HG03135 (cell line): Measurements from ENCODE around the gene RGS8.
A peak's percentile ranks its signal among the peaks of the same experiment; 100 is the strongest.
"Not testable (repeated sequence)": the region's sequence is repeated elsewhere in the genome, so short reads cannot be mapped to it uniquely, and the experiment has no call there.

Experiments
- ATAC-seq: cut with Tn5 transposase; IDR thresholded peaks from one replicate; pipeline ENCODE4 v1.9.1; 2021; ENCODE audit warnings: mild to moderate bottlenecking, moderate library complexity; ENCODE audit not compliant: unreplicated experiment

The RGS8 gene

DNA sequence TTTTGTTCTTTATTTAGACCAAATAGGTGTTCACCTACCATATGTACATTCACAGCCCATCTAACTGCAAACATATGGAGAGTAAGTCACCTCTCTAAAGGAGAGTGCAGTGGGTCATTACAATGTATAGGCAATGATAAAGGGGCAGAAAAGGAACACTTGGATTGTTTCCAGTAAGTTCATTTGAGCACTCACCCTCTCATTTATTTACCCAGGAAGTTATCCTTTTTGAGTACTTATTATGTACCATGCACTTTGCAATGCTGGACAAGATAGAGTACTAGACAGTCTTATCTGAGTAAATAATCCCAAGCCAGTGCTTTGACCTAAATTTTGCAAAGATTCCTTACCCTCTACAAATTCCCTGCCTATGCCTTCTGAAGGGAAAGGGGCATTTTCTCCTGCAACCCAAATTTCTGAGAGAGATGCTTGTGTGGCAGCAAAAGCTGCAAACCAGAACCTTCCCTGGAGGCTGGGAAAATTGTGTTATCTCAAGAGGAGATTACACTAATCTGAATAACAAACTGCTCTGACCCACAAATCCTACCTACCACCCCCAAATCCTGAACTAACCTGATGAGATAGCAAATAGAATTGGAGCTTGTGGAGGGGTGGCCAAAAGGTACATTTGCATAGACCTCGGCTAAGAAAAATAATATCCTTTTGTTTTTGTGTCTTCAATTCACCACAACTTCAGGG, 18.6 kb upstream of the RGS8 start:
- ATAC-seq = no peak

DNA sequence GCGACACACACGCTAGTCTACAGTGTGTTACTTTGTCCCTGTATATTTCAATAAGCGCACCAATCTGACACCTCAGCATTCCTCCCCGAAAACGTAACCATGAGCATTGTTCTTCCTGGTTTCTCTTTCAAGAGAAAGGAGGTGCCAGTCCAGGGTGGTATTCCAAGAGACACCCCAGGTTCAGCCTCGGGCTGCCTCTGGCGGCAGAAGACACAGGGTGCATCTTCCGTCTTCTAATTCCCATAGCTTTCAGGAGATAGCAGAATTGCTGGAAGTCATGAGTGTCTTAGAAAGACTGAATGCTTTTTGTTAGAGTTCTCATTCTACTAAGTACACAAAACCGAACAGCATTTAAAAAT, 15.9 kb upstream of the RGS8 start:
- ATAC-seq = no peak

DNA sequence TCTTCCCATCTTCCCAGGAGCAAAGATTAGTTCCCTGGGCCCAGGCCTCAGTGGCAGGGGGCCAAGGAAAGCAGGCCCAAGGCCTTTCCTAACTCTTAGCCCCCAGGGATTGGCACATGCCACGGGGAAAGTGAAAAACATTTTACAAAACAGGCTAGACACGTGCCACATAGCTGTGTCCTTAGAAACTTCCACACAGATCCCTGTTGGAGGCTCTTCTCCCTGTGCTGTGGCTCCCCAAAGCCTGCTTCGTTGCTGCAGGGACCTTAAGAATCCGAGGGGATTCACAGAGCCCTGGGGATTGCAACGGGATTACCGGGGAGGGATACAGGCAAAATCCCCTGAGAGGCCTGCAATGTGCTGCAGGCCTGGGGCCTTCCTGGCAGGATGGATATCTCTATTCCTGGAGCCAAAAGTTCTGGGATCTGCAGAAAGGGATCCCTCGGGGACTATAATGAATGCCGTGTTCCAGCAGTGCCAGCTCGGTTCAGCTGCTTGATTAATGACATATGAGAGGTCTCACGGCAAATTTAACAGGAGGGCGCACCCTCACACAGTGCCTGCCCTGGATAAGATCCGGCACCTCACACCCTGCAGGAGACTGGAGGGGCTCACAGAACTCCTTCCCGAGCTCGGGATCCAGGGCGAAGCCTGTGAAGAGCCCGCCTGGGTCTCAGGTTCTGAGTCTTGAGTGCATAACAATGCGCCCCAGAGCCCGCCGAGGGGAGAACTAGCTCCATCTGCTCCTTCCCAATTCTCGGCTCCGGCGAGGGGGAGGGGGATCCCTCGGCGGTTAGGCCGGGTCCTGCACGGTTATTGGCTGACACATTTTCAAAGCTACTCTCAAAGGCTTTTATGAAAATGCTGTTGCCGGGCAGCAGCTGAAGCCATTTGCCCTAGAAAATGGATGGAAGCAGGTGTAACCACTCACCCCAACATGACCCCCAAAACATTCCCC, 15.3 kb upstream of the RGS8 start:
- no peak for ATAC-seq

DNA sequence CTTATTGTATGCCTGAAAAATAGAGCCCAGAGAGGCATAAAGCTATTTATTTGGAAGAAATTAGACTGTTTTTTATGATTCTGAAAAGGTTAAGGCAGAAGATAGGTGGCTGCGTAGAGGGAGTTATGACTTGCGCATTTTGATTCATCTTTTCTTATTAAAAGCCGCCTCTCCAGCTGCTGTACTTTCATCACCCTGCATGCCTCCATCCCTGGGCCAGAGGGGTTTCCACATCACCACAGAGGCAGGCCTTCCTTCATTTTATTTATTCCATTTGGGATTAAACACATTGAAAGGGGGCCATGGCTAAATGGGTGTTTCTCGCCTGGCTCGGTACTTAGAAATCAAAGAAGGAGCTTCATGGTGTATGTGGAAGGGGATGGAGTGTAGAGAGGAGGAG, 14.6 kb upstream of the RGS8 start:
- no peak for ATAC-seq

DNA sequence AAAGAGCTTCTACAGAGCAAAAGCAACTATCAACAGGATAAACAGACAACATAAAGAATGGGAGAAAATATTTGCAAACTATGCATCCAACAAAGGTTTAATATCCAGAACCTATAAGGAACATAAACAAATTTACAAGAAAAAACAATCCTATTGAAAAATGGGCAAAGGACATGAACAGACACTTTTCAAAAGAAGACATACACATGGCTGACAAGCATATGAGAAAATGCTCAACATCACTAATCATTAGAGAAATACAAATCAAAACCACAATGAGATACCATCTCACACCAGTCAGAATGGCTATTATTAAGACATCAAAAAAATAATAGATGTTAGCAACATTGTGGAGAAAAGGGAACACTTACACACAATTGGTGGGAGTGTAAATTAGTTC, 8.8 kb upstream of the RGS8 start:
- ATAC-seq = not testable (repeated sequence)

DNA sequence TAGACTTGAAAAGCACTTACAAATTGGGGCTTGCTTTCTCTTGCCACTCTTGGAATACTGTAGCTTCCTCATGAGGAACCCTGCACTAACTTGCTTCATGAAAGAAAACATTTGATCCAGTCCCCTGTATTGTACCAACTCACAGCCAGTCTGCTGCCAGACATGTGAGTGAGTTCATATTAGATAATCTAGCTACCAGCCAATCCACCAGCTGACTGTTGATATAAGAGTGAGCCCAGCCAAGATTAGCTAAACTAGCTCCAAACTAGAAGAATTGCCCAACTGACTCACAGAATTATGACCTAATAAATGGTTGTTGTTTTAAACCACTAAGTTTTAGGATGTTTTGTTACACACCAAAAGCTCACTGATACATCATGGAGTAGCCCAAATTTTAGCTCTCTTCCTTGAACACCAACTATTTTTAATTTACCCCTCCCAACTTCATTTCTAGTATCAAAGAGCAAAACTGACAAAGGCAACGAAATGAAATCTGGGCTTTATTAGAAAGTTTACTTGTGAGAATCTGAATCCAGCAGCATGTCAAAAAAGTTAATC, 6.6 kb upstream of the RGS8 start:
- ATAC-seq = no peak

DNA sequence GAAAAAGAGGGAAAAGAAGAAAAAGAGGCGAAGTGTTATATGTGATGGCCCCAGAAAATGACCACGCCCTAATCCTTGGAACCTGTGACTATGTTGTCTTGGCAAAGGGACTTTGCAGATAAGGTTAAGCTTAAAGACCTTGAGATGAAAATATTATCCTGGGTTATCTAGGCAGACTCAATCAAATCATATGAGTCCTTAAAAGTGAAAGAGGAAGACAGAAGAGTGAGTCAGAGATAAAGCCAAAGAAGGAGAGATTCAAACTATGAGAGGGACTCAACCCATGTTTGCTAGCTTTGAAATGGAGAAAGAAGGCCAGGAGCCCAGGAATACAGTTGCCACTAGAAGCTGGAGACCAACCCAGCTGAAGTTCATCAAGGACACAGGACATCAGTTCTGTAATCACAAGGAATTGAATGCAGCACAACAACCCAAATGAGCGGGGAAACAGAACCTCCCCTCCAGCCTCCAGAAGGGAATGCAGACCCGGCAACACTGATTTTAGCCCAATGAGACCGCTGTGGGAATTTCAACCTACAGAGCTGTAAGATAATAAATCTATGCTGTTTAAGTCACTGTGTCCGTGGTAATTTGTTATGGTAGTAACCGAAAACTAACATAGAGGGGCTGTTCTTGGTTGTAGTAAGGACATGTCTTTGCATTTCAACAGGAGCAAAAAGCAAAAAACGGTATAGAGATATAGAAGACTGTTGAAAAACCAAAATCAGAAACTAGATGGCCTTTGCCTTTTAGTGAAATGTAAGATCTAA, 4.2 kb upstream of the RGS8 start:
- no peak for ATAC-seq

DNA sequence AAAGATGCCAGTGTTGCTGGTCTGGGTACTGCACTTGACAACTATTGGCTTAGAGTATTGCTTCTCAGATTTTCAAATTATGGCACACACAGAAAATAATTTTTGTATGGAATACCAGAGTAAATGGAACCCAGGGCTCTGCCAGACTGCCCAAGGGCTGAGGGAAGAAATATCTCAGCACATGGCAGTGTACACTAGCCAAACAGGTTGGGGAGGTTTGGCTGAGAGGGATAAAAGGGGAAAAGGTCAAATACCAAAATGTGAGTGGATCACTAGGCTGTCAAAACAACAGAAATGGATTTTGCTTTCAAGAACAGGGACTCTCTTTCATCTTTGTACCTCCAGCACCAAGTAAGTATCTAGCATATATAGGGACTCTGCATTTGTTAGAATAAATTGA, 3.0 kb upstream of the RGS8 start:
- no peak for ATAC-seq

DNA sequence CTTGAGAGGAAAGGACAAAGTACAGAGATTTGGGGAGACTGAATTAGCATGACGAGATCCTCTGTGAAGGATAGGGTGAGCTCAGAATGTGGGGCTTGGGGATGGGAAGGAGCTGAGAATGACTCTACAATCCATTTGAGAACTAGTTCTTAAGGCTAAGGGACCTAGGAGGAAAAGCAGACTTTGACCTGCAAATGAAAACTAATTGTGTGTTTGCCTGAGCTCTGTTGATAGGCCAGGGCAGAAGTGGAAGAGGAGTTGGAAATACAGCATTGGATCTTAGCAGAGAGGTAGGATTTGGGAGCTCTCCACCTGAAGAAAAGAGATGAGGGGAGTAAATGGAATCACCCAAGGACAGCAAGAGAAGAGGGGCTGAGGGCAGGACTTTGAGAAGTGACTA, 2.1 kb upstream of the RGS8 start:
- ATAC-seq = no peak

DNA sequence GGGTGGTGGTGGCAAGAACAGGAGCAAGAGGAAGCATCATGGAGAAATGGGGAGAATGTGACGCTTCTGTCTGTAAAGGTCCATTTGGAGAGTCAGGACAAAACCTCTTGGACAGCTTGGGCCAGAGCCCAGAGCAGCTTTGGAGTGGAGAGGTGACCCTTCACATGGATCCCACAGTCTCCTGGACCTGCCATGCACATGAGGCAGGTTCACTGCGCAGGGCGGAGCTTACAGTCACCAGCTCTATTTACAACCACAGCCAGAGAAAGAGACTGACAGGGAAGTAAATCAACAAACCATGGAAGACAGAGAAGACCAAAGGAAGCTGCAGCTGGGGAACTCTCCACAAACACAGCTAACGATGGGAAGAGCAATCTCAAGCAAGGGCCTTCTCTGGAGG, 828 bp upstream of the RGS8 start:
- ATAC-seq = no peak

DNA sequence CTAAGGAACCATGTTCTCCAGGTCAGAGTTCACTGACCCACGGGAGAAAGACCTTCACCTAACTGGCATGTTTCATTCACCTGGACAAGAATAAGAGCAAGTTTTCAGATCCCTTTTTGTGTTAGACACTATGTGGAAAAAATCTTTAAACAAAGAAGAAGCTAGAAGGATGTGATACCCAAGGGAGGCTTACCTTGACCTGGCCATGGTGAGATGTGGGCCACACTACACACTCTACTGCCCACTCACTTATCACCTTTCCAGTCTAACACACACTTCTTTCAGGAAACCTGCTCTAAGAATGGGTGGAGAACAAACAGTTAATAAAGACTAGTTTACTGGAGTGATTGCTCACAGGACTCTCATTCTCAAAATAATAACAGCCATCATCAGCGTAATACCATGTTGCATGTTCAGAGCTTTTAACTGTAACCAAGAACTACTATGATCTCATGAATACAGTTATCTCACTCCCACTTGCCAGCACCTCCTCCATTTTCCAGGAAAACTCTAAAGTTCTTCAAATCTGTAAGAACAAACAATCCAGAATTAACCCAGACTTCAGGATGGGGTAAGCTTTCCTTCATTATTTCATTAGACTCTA, 1.4 kb downstream of the RGS8 start:
- ATAC-seq = no peak

DNA sequence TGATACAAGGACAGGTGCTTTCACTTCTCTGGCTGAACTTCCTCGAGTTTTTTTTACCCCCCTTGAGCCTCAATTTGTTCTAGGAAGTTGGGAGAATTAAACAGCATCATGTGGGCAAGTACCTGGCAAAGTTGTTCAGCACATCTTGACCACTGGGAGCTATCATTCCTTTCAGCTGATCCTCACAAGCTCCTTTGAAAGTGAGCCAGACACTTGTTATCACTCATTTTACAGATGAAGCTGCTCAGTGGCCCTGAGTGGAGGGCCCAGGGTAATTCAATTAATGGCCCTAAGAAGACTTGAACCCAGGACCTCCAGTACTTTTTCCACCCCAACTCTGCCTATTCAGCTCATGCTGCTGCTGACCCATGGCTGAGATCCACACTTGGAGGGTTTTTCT, 2.0 kb downstream of the RGS8 start:
- ATAC-seq = no peak

DNA sequence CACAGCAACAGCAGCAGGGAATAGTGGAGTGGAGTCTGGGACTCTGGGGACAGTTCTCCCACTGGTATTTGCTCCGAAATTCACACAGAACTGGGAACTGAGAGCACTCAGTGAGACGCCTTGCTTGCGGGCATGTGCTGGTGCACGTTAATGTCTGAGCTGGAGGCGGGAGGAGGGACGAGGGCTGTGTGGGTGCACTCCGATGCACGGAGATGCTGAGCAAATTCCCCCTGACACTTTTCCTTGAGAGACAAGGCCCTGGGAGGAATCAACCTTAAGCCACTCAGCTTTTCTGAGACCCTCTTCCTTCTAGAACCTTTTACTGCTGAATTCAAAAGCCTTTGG, 2.8 kb downstream of the RGS8 start:
- ATAC-seq = no peak

DNA sequence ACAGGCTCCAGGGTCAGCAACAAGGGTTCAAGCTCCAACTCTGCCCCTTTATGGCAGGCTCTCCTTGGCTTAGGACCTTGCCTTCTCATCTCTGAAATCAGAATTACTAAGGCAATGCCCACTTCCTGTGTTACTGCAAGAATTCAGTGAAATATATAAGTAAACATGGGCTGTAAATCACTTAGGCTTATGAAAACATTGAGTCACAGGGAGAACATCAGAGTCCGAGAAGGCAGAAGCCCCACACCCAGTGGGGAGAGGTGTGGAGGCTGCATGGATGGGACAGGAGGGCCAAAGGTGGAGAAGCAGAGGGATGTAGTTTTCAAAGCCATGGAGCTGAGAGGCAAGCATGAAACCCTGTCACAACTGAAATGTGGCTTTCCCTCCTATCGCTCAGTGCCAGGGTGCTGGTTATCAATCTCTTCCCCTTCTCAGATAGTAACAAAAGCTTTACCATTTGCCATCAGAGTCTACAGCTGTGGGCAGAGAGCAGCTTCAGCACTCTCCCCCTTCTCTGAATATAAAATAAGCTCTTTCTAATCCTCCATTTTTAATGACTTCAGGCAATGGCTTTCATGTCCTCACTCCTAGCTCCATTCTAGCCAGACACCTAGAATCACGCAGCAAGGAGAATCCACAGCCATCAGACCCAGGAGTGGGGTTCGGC, 3.4 kb downstream of the RGS8 start:
- ATAC-seq = no peak

DNA sequence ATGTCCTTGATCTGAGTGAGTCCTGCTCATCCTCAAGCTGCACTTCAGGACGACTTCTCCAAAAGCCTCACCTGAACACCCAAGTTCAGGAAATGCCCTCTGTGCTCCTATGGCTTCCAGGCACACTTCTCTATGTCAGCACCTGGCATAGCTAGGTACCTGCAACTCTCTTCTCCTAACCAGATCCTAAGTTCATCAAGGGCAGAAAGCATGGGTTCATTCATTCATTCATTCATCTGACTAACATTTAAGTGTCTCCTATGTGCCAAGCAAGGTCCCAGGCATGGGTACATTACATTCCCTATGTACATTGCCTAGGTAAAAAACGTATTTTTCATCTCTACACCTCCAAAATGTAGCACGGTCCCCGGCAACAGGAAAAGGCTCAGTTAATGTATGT, 4.0 kb downstream of the RGS8 start:
- ATAC-seq = no peak

DNA sequence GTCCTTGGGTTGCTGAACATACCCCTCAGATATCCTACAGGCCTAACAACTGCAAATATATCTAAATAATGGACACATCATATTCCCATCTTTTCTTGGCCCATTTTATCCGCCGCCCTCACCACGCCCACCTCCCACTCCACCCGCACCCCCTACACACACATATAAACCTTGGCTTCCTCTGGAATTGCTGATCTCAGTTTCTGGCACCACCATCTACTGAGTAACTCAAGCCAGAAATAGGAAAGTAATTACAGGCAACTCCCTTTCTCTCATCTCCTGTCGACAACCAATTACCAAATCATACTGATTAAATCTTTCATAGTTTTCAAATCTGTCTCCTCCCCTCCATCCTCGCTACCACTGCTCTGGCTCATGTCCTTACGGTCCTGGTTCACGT, 4.7 kb downstream of the RGS8 start:
- ATAC-seq = no peak

DNA sequence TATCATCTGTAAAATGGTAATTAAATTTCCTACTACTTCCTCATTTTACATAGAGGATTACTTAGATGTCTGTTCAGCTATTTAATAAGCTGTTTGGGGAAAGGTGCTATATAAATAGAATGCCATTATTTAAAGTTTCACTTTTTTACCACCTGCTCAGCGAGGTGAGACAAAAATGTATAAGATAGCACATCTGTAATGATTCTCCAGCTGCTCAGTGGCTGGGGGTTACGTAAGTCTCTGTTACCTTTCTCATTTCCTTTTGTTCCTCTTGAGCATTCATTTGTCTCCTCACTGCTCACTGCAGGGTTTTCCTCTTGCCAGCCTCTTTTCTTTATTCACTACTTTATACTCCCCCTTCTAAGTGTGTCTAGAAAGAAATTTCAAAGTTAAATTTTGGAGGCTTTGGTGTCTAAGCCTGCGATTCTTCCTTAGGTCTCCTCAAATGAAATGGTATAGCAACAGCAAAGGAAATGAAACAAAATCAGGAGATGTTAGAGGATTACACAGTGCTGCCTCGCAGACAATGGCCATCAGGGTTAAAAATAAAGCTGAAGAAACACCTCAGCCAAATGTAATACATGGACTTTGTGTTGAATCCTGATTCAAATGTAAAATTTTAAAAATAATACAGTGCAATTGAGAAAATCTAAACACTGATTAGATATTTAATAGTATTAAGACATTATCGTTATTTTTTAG, 6.8 kb downstream of the RGS8 start:
- peak; percentile 80 for ATAC-seq

DNA sequence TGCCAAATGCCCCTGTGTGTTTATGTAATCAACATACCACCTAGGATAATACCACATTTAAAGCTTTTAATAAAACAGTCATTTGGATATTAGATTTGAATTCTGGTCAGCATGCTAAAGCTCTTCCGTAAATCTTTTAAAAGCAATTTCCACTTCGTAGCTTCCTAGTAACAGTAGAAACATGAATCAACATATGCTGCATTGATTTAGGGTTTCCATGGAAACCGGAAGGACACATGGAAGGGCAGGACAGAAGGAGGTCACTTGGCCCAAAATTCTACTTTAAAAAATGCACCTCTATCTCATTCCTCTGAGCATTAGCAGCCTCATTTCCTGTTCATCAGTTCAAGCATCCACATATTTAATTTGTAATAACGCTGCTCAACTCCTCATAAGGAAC, 8.1 kb downstream of the RGS8 start:
- ATAC-seq = no peak

DNA sequence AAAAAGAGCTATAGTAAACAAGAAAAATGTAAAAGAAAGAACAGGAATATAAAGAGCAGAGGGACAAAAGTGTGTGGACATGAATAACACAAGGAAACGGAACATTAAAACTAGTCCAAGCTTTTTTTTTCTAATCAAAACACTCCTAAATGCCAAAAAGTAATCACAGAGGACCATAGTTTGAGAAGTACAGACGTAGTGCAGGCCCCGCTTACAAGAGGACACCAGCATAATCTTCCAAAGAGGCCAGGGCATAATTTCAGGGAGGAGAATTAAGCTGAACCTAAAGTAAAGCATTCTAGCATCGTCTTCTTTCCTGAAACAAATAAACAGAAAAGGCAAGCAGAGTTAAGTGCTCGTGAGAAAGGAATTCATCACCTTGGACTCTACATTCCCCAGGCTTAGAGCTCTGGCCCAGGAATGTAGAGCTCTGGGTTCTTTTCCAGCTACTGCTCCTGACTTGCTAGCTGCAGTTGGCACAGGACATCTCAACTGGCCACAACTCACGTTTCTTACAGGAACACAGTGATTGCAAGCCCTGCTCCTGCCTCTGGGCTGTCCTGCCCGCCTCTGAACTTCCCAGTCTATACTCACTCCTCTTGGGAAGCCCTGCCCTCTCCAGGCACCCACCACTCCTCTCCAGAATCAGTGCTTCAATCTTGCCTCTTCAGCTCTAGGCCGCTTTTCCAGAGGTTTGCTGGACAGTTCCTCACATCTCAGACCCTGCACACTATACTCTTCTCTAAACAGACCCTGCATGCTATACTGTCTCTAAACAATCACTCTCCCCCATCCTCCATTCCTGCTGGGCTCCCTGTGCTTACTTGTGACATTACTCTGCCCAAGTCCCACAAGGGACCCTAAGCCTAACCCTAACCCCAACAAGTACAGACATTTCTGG, 9.8 kb downstream of the RGS8 start:
- ATAC-seq = no peak
